Measurements from ENCODE around the gene TMC7. TPM values are rescaled to one million over a fixed set of nuclear protein-coding genes. Genes with fewer than 3 reads are reported as not detected.

The TMC7 gene
- total and polyA plus RNA-seq, 7 donors: 0.16 to 3.1 (median 0.46) TPM

DNA sequence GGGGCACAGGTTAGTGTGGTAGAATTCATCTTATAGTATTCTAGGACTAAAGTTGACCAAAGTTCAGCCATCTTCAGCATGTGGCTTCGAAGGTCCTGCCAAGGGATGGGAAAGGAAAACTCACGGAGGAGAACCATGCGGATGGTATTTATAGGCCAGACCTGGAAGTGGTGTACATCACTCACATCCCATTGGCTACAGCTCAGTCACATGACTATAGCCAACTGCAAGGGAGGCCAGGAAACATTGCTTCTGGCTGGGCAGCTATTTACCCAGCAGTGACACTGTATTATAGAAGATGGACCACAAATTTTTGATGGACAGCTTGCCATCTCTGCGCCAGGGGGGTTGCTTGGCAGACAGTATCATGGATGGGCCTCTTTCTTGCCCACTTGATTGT is 48.0 kb downstream of the TMC7 start:
- Histone ChIP-seq H3K36me3 (no peaks in the 10 kb centered on the region), H3K27ac (no peak overlapping the region), H3K4me3 (no peak overlapping the region), H3K4me1 (no peaks in the 10 kb centered on the region), H3K27me3 (no peaks in the 10 kb centered on the region), H3K9me3 (no peaks in the 10 kb centered on the region)
- 71 to 74% methylated on average over 4 of the region's 4 CpGs for WGBS, 2 donors
- TF ChIP-seq, protein P1, sequence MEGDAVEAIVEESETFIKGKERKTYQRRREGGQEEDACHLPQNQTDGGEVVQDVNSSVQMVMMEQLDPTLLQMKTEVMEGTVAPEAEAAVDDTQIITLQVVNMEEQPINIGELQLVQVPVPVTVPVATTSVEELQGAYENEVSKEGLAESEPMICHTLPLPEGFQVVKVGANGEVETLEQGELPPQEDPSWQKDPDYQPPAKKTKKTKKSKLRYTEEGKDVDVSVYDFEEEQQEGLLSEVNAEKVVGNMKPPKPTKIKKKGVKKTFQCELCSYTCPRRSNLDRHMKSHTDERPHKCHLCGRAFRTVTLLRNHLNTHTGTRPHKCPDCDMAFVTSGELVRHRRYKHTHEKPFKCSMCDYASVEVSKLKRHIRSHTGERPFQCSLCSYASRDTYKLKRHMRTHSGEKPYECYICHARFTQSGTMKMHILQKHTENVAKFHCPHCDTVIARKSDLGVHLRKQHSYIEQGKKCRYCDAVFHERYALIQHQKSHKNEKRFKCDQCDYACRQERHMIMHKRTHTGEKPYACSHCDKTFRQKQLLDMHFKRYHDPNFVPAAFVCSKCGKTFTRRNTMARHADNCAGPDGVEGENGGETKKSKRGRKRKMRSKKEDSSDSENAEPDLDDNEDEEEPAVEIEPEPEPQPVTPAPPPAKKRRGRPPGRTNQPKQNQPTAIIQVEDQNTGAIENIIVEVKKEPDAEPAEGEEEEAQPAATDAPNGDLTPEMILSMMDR (IDR thresholded peaks at IDR 0.05): no peak
- no peak for TF ChIP-seq EP300 (IDR thresholded peaks at IDR 0.05)
- TF ChIP-seq POLR2A (IDR thresholded peaks at IDR 0.05): no peak
- TF ChIP-seq POLR2AphosphoS5 (IDR thresholded peaks at IDR 0.05): no peak
- no peak for DNase-seq
- intact Hi-C loops (cut with DNase I): no loop called here

DNA sequence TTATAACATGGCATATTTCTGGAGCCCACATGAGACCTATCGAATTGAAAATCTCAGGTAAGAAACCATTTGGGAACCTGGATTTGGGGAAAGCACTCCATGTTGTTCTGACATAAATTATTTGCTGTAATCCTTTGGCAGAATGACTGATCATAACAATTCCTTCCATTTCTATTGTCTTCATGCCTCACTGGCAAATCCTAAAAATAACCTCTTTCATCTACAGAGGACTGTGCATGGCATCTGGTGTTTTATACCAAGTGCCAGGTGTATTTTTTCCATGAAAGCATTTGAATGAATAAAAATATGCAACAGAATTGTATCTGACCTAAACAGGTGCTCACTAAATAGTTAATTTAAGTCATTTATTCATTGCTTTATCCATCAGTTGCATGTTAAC is 50.0 kb downstream of the TMC7 start:
- no peak overlapping the region for H3K27ac ChIP-seq
- peaks cover 0 to 3% (median 0%) of the 10 kb centered on the region in 4 donors for H3K9me3 ChIP-seq
- H3K4me1 ChIP-seq: no peaks in the 10 kb centered on the region
- no peaks in the 10 kb centered on the region for H3K27me3 ChIP-seq
- DNase-seq: no peak
- intact Hi-C loops (cut with DNase I): no loop called here
- no peak overlapping the region for H3K4me3 ChIP-seq
- TF ChIP-seq EP300 (IDR thresholded peaks at IDR 0.05) (no peak), POLR2A (IDR thresholded peaks at IDR 0.05) (no peak), POLR2AphosphoS5 (IDR thresholded peaks at IDR 0.05) (no peak)
- TF ChIP-seq, protein P1 (IDR thresholded peaks at IDR 0.05): no peak
- no peaks in the 10 kb centered on the region for H3K36me3 ChIP-seq
- 93 to 96% methylated on average over 1 of the region's 1 CpG for WGBS, 2 donors

DNA sequence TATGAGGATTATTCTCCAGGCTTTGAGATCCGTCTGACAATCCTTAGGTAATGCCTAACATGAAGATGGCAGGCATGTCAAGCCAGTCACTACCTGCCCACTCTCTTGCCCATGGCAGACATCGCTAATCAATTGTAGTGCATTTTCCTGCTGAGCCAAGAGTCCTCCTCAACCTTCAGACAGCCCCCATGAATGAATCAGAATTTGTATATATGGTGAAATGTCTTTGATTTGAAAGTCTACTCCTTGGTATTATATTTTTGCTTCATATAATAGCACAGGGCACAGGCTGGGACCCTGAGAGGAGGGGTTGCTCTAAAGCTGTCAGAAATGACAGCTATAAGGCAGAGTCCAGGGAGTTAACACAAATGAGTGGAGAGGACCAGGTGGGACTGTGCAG is 56.7 kb downstream of the TMC7 start:
- TF ChIP-seq POLR2AphosphoS5 (IDR thresholded peaks at IDR 0.05): no peak
- TF ChIP-seq EP300 (IDR thresholded peaks at IDR 0.05): no peak
- TF ChIP-seq, protein P1 (IDR thresholded peaks at IDR 0.05): no peak
- TF ChIP-seq POLR2A (IDR thresholded peaks at IDR 0.05): no peak
- no peaks in the 10 kb centered on the region for H3K4me1 ChIP-seq
- no peak for DNase-seq
- H3K36me3 ChIP-seq: no peaks in the 10 kb centered on the region
- H3K4me3 ChIP-seq: no peak overlapping the region
- peaks cover 0 to 3% (median 0%) of the 10 kb centered on the region in 4 donors for H3K9me3 ChIP-seq
- no peak overlapping the region for H3K27ac ChIP-seq
- intact Hi-C loops (cut with DNase I): no loop called here
- no peaks in the 10 kb centered on the region for H3K27me3 ChIP-seq
- 91 to 96% methylated on average over 2 of the region's 2 CpGs for WGBS, 2 donors

DNA sequence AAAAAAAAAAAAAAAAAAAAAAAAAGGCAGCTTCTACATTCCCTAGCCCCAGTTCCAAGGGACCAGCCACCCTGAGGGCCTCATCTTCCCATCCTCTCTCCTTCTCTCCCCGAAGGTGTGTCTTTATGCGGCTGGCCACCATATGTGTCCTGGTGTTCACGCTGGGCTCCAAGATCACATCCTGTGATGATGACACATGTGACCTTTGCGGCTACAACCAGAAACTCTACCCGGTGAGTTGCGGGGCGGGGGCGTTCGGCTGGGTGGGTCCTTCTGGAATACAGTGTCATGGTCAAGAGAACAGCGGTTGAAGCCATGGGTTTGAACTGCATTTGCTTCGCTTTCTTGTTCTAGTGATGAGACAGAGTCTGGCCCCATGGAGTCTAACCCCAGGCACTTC is 61.0 kb downstream of the TMC7 start:
- Histone ChIP-seq H3K4me3 (no peak overlapping the region), H3K4me1 (no peaks in the 10 kb centered on the region), H3K36me3 (no peaks in the 10 kb centered on the region), H3K27me3 (no peaks in the 10 kb centered on the region), H3K9me3 (no peaks in the 10 kb centered on the region), H3K27ac (no peak overlapping the region)
- DNase-seq: no peak
- 94 to 97% methylated on average over 11 of the region's 11 CpGs for WGBS, 2 donors
- TF ChIP-seq EP300 (IDR thresholded peaks at IDR 0.05): no peak
- intact Hi-C loops (cut with DNase I): no loop called here

DNA sequence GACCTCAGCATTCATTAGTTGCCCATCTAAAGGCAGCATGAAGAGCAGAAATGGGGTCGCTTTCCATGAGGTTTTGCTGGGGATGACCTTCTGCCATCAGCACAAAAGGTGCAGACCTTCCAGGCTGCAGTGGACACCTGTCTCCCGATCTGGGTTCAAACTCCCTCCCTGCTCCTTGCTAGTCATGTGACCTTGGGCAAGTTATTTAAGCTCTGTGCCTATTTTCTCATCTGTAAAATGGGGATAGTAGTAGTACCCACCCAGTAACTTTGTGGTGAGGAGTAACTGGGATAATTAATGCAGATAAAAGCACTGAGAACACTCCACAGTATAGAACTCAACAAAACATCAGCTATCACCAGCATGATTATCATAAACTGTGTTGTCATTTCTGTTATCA is 62.3 kb downstream of the TMC7 start:
- Histone ChIP-seq H3K9me3 (no peaks in the 10 kb centered on the region), H3K27ac (no peak overlapping the region), H3K4me1 (no peaks in the 10 kb centered on the region), H3K27me3 (no peaks in the 10 kb centered on the region), H3K4me3 (no peak overlapping the region), H3K36me3 (no peaks in the 10 kb centered on the region)
- TF ChIP-seq POLR2AphosphoS5 (IDR thresholded peaks at IDR 0.05) (no peak), POLR2A (IDR thresholded peaks at IDR 0.05) (no peak), EP300 (IDR thresholded peaks at IDR 0.05) (no peak)
- TF ChIP-seq, protein P1 (IDR thresholded peaks at IDR 0.05): no peak
- WGBS, 2 donors: 93 to 94% methylated on average over 2 of the region's 2 CpGs
- intact Hi-C loops (cut with DNase I): no loop called here
- DNase-seq: no peak
